GM21619 (cell line): ENCODE results near the gene PLCB1.
A peak's percentile ranks its signal among the peaks of the same experiment; 100 is the strongest.
"Not testable (repeated sequence)": the region's sequence is repeated elsewhere in the genome, so short reads cannot be mapped to it uniquely, and the experiment has no call there.

Experiments
- ATAC-seq: cut with Tn5 transposase; IDR thresholded peaks from one replicate; pipeline ENCODE4 v1.9.1; 2021; ENCODE audit not compliant: unreplicated experiment

Gene PLCB1

GRCh38 chr20:8853211-8853610 is 721.1 kb downstream of the PLCB1 start:
- ATAC-seq = not testable (repeated sequence)

DNA sequence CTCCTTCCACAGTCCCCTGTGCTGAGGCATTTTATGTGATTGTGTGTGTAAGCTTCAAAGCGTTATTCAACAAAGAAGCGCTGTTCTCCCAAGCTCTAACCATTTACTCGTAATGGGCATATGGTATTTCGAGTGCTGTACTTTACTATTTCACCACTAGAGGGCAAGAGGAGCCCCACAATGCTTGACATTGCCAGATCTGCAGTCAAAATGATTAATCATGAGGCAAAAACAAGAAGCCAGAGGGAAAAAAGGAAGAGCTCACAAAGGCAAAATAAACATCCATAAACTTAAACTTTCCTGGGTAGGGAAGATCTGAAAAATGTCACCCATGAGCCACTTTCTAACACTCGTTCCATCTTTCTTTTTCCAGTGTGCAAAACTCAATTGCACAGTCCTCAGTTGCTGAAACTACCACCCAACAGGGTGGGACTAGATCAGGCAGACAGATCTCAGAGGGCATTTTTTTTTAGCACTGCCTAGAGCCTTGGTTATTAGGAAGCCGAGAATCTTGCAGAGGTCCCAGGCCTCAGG is 721.8 kb downstream of the PLCB1 start:
- peak; percentile 89 for ATAC-seq

DNA sequence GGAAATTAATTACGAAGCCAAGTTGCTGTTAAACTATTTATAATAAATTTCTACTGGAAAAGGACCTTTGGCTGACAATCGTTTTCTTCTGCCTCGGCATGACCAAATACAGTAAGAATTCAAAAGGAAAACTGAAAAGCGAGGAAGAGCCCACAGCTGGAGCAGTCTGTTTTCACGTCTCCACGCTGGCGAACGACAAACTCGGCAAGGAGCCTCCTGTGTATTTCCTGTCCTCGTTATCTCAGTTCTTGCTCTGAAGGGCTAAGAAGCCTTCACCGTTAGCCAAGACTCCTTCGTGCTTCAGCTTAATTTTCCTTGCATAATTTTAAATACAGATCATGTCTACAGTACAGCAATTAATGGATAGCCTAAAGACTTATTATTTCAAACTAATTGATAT is 722.5 kb downstream of the PLCB1 start:
- no peak for ATAC-seq

GRCh38 chr20:8855315-8855714 is 723.2 kb downstream of the PLCB1 start:
- ATAC-seq = no peak

- ATAC-seq = no peak
These were observed 724.6 kb downstream of the PLCB1 start for GRCh38 chr20:8856668-8857067.

DNA sequence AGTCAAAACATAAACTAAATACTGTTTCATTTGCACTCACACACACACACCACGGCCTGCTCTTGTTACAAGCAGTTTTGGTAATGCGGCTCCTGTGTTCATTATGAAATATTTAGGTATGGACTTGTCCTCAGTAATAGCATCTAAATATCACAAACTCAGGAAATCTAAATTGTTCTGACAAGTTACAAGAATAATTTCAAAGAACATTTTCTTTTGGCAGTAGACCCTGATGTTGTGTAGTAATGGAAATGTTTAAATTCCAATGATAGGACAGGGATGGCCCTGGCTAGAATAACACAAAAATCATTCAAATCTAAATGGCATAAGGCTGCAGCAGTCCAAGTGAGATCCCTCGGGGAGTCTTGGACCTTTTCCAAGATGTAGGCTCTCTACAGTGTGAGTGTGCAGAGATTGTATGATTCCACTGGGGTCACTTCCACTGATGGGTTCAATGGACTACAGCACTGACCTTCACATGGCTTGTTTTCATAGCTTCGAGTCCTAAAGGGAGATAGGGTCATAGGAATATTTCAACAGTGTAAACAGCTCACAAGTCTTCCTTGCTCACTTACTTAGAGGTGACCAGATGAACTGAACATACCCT is 726.2 kb downstream of the PLCB1 start:
- no peak for ATAC-seq

GRCh38 chr20:8860011-8860495 is 728.0 kb downstream of the PLCB1 start:
- ATAC-seq = peak; percentile 73

DNA sequence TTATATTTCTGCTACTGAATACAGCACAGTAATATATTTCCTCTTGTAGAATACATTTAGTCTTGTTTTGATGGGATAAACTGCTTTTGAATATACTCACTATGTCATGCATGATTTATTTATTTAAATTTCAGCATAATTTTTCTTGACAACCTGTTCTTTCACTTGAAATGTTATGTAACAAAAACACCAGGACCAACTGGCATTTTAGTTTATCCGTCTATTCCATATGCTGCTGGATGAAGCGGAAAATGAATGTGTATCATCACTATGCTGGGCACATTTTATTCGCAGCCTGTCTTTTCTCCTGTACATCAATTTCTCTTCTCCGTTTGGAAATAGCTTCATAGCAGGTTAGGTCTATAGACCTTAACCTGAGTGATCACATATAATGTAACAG is 730.0 kb downstream of the PLCB1 start:
- no peak for ATAC-seq

DNA sequence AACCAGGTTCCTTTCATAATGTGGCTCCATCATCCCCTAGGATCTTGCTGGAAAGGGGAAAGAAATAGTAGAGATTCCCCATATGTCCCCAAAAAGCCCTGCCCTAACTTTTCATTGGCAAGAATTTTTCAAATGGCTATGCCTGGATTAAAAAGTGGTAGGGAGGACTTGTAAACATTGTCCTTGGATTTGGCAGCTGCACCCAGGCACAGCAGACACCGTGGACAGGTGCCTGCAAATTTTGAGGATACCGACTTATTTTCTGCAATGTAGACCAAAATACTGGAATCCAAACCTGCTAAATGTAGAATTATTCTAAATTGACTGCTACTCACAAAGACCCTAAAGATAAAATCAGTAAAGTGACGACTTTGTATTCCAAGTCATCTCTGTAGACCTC is 733.6 kb downstream of the PLCB1 start:
- ATAC-seq = no peak

GRCh38 chr20:8867038-8867740 is 735.1 kb downstream of the PLCB1 start:
- no peak for ATAC-seq

DNA sequence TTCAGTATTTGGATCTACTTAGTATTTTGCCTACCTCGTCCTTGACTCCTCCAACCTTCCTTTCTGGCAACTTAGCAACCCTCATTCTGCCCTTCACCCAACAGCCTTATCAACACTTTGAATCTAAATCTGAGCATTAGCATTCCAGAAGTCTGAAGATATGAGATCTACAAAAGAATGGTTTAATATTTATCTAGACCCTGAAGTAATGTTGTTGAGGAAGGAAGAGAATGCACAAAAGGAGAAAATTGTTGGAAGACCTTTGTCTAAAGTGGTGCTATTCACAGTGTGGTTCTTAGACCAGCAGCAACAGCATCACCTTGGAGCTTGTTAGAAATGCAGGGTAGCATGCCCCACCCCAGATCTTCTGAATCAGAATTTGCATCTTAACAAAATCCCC is 738.6 kb downstream of the PLCB1 start:
- ATAC-seq = no peak

- ATAC-seq = no peak
These were observed 742.4 kb downstream of the PLCB1 start for GRCh38 chr20:8874437-8874836.

DNA sequence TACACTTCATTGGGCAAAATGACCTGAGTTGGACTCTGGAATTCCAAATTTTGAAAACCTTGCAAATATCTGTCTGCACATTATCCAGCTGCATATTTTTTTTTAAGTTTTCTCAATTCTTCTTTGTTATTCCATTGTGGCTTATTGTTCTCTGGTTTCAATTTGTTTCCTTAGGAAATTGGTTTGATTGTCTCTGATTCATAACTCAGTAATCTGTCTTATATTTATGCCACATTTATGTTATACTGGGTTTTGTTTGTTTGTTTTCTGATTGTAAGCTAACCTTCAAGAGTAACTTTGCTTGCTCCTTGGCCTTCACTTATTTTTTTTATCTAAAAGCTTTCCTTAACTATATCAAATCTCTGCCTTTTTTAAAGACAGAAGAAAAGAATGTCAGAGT is 743.5 kb downstream of the PLCB1 start:
- no peak for ATAC-seq

- ATAC-seq = no peak
These were observed 744.3 kb downstream of the PLCB1 start for GRCh38 chr20:8876366-8876765.

DNA sequence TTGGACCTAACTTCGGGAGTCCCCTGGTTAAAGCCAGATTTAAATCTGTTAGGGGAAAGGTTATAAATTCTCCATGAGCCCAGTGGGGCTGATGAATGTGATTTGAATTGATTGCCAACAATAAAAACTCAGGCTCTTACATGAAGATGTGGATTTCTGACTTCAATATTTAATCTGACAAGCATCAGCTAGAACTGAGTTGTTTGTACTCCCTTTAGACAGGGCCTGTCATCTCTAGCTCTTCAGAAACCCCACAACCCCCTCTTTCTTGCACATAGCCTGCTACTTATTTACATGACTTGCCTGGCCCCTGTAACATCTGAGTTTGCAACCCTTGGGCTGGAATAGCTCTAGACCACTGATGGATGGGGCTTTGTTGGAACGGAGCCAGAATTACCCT is 745.2 kb downstream of the PLCB1 start:
- no peak for ATAC-seq

DNA sequence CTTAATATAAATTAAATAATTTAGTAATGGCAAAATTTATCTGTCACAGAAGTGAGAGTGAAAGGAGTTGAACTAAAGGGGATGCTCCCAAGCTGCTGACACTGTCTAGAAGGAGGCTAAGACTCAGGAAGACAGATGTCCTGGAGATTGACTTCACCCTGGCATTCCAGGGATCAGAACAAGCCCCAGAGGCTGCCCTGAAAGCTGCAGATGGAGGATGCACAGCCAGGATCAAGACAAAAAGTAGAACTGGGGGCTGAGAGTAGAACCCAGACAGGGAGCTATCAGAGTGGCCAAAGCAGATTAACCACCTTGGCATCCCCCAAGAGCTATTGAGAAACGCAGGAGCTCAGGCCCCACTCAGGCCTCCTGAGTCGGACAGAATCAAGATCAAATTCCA is 747.6 kb downstream of the PLCB1 start:
- ATAC-seq = no peak

DNA sequence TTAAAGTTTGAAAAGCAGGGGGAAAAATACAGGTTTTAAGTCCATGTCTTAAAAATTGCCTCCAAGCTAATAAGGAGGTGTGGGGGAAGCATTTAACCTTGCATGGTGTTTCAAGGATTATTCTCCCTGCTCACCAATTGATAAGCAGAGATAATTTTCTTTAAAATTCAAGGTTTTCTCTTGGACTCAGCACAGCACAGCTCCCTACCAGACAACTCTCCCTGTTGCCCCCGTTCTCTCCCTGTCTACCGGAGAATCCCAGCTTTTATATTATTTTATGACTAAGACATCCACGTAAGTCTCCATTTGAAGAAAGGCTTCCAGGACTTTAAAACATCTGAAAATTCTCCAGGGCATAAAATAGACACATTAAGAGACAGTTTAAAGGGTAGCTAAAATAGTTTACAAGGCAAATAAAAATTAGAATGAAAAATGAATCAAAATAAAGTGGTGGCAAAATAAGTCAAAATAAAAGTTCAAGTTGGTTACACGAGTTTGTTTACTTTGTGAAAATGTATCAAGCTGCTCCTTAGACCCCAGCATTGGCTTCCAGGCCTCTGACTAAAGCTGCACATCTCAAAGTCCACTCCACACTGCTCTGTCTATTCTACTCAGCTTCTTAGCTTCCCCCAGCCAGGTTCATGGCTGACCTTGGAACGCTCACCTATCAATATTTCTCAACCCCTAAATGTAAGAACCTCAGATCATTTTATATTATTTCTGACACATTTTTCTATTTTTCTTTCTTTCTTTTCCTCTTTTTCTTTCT is 748.2 kb downstream of the PLCB1 start:
- ATAC-seq = no peak

DNA sequence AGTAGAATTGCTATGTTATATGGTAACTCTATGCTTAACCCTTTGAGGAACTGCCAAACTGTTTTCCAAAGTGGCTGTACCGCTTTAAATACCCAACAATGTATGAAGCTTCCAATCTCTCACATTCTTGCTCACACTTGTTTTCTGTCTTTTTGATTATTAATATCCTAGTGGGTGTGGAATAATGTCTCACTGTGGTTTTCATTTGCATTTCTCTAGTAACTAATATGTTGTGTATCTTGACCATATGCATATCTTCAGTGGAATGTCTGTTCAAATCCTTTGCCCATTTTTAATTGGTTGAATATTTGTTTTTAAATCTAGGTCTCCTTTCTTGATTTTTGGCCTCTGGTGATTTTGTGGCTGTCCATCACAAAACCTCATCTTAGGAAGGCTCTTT is 759.0 kb downstream of the PLCB1 start:
- no peak for ATAC-seq

DNA sequence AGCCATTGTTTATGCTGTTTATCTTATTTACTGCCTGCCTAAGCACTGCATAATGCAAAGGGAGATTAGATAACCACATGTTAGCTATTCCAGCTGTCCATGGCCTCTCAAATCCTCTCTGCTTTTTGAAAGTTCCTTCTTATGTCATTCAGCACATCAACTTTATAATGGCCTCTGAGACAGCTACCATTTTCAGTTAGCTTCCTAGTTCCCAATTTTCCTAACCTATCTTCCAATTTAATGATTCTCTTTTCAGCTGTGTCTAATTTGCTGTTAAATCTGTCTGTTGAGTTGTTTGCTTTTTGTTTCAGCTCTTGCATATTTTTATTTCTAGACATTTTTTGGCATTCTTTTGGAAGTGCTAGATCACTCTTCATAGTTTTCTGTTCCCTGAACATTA is 763.4 kb downstream of the PLCB1 start:
- ATAC-seq = no peak

DNA sequence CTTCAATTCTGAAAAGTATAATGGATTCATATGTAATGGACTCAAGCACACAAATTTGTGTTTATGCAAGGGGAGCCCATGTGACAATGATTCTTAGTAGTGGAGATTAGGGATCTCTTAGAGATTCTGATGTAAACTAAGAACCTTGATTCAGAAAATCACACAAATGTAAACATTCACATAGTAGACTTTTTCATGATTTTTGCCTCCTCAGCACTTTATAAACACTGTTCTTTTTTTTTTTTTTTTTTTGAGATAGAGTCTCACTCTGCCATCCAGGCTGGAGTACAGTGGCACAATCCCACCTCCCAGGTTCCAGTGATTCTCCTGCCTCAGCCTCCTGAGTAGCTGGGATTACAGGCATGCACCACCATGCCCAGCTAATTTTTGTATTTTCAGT is 766.8 kb downstream of the PLCB1 start:
- ATAC-seq = no peak

- ATAC-seq = no peak
These were observed 769.4 kb downstream of the PLCB1 start for GRCh38 chr20:8901237-8902025.
